H1 (cell line): ENCODE results near the gene COL2A1. TPM values are rescaled to one million over a fixed set of nuclear protein-coding genes. Genes with fewer than 3 reads are reported as not detected.

Source experiments
- CBX8 ChIP-seq: fragments of 300-800, 300-1000 bp; sonication (generic); IDR thresholded peaks from 2 replicates; pipeline ENCODE4 v1.7.1; 2016; ENCODE audit warnings: low read depth, low read length, borderline replicate concordance
- CHD2 ChIP-seq: IDR thresholded peaks from 2 replicates; pipeline ENCODE4 v1.6.1; 2012; ENCODE audit warnings: low read length, improper control_type of control experiment
- CREB1 ChIP-seq: IDR thresholded peaks from 2 replicates; pipeline ENCODE4 v1.6.1; 2012; ENCODE audit warnings: inconsistent platforms
- E2F6 ChIP-seq: IDR thresholded peaks from 2 replicates; pipeline ENCODE4 v1.6.1; 2012; ENCODE audit warnings: inconsistent platforms
- HDAC2 ChIP-seq, 2 experiments: fragments of 300-600 bp in 1 of 2; sonication (generic) in 1 of 2; IDR thresholded peaks; 2 replicates each; pipeline ENCODE4 v1.6.1; 2011 to 2012; ENCODE audit warnings: low read depth in 2 of 2, low read length in 2 of 2, mild to moderate bottlenecking in 2 of 2, moderate library complexity in 2 of 2, borderline replicate concordance in 1 of 2, inconsistent platforms in 1 of 2
- HDAC6 ChIP-seq: IDR thresholded peaks from one replicate; pipeline ENCODE4 v1.7.1; 2012; ENCODE audit warnings: low read depth, mild to moderate bottlenecking, inconsistent platforms, low read length, moderate library complexity
- JUND ChIP-seq: IDR thresholded peaks from 2 replicates; pipeline ENCODE4 v1.6.1; 2011; ENCODE audit warnings: mild to moderate bottlenecking, improper control_type of control experiment, low read length
- KDM1A ChIP-seq: fragments of 200-600, 300-600 bp; sonication (generic); IDR thresholded peaks from 2 replicates; pipeline ENCODE4 v1.7.1; 2016; ENCODE audit warnings: mild to moderate bottlenecking, low read length, borderline replicate concordance
- KDM5A ChIP-seq: fragments of 200-600 bp; IDR thresholded peaks from 2 replicates; pipeline ENCODE4 v1.7.1; 2012; ENCODE audit warnings: mild to moderate bottlenecking, low read length, inconsistent platforms, mixed read lengths
- MAFK ChIP-seq: IDR thresholded peaks from 2 replicates; pipeline ENCODE4 v1.6.1; 2012; ENCODE audit warnings: low read depth, mild to moderate bottlenecking, improper control_type of control experiment, low read length
- POLR2A ChIP-seq, 2 experiments: IDR thresholded peaks; 1 replicate in 1 of 2; 2 replicates in 1 of 2; pipeline ENCODE4 v1.6.1; 2011; ENCODE audit warnings: low read depth in 2 of 2, low read length in 2 of 2, mild to moderate bottlenecking in 2 of 2; ENCODE audit errors: control extremely low read depth in 1 of 2
- POLR2AphosphoS5 ChIP-seq: IDR thresholded peaks from 2 replicates; pipeline ENCODE4 v1.6.1; 2011; ENCODE audit warnings: low read depth, low read length
- POU5F1 ChIP-seq: IDR thresholded peaks from 2 replicates; pipeline ENCODE4 v1.6.1; 2011; ENCODE audit warnings: low read depth, mild to moderate bottlenecking, low read length, moderate library complexity
- RNF2 ChIP-seq: fragments of 200-900, 300-1000 bp; sonication (generic); IDR thresholded peaks from 2 replicates; pipeline ENCODE4 v1.7.1; 2016; ENCODE audit warnings: borderline replicate concordance, low read depth, mild to moderate bottlenecking, antibody characterized with exemption, low read length; ENCODE audit not compliant: poor library complexity, severe bottlenecking; ENCODE audit errors: missing control alignments
- RXRA ChIP-seq: IDR thresholded peaks from 2 replicates; pipeline ENCODE4 v1.6.1; 2011; ENCODE audit warnings: low read depth, mild to moderate bottlenecking, low read length, moderate library complexity; ENCODE audit not compliant: insufficient read depth
- SP1 ChIP-seq: IDR thresholded peaks from 2 replicates; pipeline ENCODE4 v1.6.1; 2011; ENCODE audit warnings: low read depth, low read length
- SP4 ChIP-seq: IDR thresholded peaks from 2 replicates; pipeline ENCODE4 v1.6.1; 2012; ENCODE audit warnings: low read length, inconsistent platforms
- SRF ChIP-seq: IDR thresholded peaks from 2 replicates; pipeline ENCODE4 v1.6.1; 2011; ENCODE audit warnings: mild to moderate bottlenecking, low read depth, low read length, moderate library complexity
- TAF1 ChIP-seq: IDR thresholded peaks from 2 replicates; pipeline ENCODE4 v1.6.1; 2011; ENCODE audit warnings: mild to moderate bottlenecking, low read depth, low read length
- YY1 ChIP-seq: IDR thresholded peaks from 2 replicates; pipeline ENCODE4 v1.6.1; 2011; ENCODE audit warnings: low read depth, mild to moderate bottlenecking, low read length
- polyA plus RNA-seq, 7 experiments: library from polyadenylated mRNA; depleted of rRNA in 3 of 7; stranded (reverse) in 5 of 7; unstranded in 2 of 7; fragments of >200 nt in 5 of 7; fragments of 200-250 nt in 2 of 7; gene quantifications; 1 replicate in 5 of 7; 2 replicates in 1 of 7; 4 replicates in 1 of 7; pipeline versions ENCODE4 v1.2.1 to v1.2.3, GENCODE V29; 2011 to 2013; ENCODE audit warnings: missing spikeins in 2 of 7, mixed read lengths in 2 of 7
- total RNA-seq: library from RNA; stranded (reverse); fragmentation: NEBNext Ultra II Directional; extraction: Animal tissue kit (Norgen Biotek cat#: 25700); gene quantifications from 2 replicates; pipeline ENCODE4 v1.2.1, GENCODE V29; 2021
- TF ChIP-seq, protein P1 (sequence below): IDR thresholded peaks from 2 replicates; pipeline ENCODE4 v1.6.1; 2011; ENCODE audit warnings: low read length, improper control_type of control experiment
- TF ChIP-seq, protein P2 (sequence below): IDR thresholded peaks from 2 replicates; pipeline ENCODE4 v1.6.1; 2012; ENCODE audit warnings: low read length, inconsistent platforms

Gene COL2A1
- total and polyA plus RNA-seq, 2 of the 8 experiments (the other 6 are each of a cell fraction or from before 2014, with no cell fraction given): 4.2 to 14.6 TPM

DNA sequence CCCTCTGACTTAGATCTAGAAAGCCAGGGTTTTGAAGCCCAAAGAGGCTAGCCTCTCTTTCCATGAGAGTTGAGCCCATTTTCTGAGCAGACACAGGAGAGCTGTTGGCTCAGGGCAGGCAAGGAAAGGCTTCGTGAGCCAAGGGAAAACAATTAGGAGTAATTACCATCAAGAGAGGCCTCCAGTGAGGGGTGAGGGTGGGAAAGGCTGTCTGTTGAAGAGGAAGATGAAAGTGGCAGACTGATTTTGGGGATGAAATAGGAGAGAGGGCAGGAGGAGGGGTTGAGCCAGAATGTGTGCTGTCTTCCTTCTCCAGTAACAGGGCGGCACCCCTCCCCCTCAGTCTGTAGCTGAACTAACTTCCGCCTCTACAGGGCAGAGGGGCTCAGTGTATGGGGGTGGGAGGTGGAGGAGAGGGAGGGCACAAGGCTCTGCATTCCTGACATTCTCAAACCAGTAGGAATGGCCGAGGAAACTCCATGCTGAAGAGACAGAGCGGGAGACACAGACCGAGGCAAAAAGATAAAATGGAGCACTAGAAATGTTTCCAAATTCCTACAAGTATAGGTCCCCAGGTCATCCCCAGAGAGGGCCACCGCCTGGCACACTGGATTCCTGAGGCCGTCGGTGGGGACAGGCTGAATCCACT lies 33.1 kb upstream of the COL2A1 start (continued):
- TF ChIP-seq, protein P1, sequence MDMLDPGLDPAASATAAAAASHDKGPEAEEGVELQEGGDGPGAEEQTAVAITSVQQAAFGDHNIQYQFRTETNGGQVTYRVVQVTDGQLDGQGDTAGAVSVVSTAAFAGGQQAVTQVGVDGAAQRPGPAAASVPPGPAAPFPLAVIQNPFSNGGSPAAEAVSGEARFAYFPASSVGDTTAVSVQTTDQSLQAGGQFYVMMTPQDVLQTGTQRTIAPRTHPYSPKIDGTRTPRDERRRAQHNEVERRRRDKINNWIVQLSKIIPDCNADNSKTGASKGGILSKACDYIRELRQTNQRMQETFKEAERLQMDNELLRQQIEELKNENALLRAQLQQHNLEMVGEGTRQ: no peak
- TF ChIP-seq SP1: peak; percentile 95
- no peak for TF ChIP-seq CBX8
- TF ChIP-seq JUND: no peak
- no peak for TF ChIP-seq SRF
- TF ChIP-seq POLR2AphosphoS5: peak; percentile 81
- TF ChIP-seq YY1: peak; percentile 91
- TF ChIP-seq TAF1: peak; percentile 77
- peak; percentile 54; the same call in 1 of the 2 replicates for TF ChIP-seq E2F6
- TF ChIP-seq SP4: no peak
- no peak for TF ChIP-seq HDAC6
- TF ChIP-seq MAFK: no peak
- TF ChIP-seq KDM5A: no peak
- TF ChIP-seq, protein P2, sequence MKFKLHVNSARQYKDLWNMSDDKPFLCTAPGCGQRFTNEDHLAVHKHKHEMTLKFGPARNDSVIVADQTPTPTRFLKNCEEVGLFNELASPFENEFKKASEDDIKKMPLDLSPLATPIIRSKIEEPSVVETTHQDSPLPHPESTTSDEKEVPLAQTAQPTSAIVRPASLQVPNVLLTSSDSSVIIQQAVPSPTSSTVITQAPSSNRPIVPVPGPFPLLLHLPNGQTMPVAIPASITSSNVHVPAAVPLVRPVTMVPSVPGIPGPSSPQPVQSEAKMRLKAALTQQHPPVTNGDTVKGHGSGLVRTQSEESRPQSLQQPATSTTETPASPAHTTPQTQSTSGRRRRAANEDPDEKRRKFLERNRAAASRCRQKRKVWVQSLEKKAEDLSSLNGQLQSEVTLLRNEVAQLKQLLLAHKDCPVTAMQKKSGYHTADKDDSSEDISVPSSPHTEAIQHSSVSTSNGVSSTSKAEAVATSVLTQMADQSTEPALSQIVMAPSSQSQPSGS: peak; percentile 80; the same call in 1 of the 2 replicates
- no peak for TF ChIP-seq KDM1A
- TF ChIP-seq POU5F1: 0 out of 2 replicates have a peak, but pooled peaks have one; percentile 7
- TF ChIP-seq CHD2: peak; percentile 59; the same call in 1 of the 2 replicates
- no peak for TF ChIP-seq RNF2
- 0 out of 4 replicates have a peak, but pooled peaks of 1 of the 2 experiments have one; percentile 28 for TF ChIP-seq HDAC2 (IDR thresholded peaks at IDR 0.05; ENCODE audit: borderline replicate concordance in 1 of 2, low read depth in 2 of 2, low read length in 2 of 2)
- no peak for TF ChIP-seq RXRA
- no peak for TF ChIP-seq CREB1
- TF ChIP-seq POLR2A (IDR thresholded peaks at IDR 0.05; ENCODE audit: control extremely low read depth in 1 of 2, low read depth in 2 of 2, low read length in 2 of 2): peak in 1 of 2 experiments; percentile 77; a peak in 2 of 3 replicates
